GM12875 (cell line): ENCODE data around the gene RABL6.
"Not testable (repeated sequence)": the region's sequence is repeated elsewhere in the genome, so short reads cannot be mapped to it uniquely, and the experiment has no call there.

Experiments
- H3K4me3 ChIP-seq: one replicate; pipeline ENCODE4 v1.5.1; 2011; ENCODE audit warnings: low read depth, low read length, control low read depth
- CTCF ChIP-seq: IDR thresholded peaks from 2 replicates; pipeline ENCODE4 v1.5.1; 2011; ENCODE audit warnings: low read depth, mild to moderate bottlenecking, control low read depth, inconsistent platforms, low read length, moderate library complexity, borderline replicate concordance; ENCODE audit not compliant: insufficient read depth

The RABL6 gene

GRCh38 chr9:136839229-136840139, 31.7 kb downstream of the RABL6 start:
- no peak overlapping the region for H3K4me3 ChIP-seq
- no peak for TF ChIP-seq CTCF

GRCh38 chr9:136840140-136840876, 32.6 kb downstream of the RABL6 start:
- no peak overlapping the region for H3K4me3 ChIP-seq
- TF ChIP-seq CTCF: no peak

- TF ChIP-seq CTCF: no peak
- H3K4me3 ChIP-seq: no peak overlapping the region
Observed at GRCh38 chr9:136840877-136841645, 33.3 kb downstream of the RABL6 start.

GRCh38 chr9:136841646-136842379, 34.1 kb downstream of the RABL6 start:
- not testable (repeated sequence) for H3K4me3 ChIP-seq

- peak; percentile 95 for TF ChIP-seq CTCF
- H3K4me3 ChIP-seq: peak within 1 kb of the TSS; percentile 43
Observed at GRCh38 chr9:136842380-136842948, 34.7 kb downstream of the RABL6 start, which contains the start of gene AJM1. Gene AJM1, plus strand, starts transcription at chr9:136842478. Its CDS starts 1,937 bp downstream, at chr9:136844415.

- not testable (repeated sequence) for H3K4me3 ChIP-seq
Observed at GRCh38 chr9:136843159-136843800, 35.5 kb downstream of the RABL6 start.
